WTC11 (cell line): Measurements from ENCODE around the gene CS. TPM values are rescaled to one million over a fixed set of nuclear protein-coding genes. Genes with fewer than 3 reads are reported as not detected.

Experiments
- ATAC-seq: fragments of 200-7000 bp; cut with Tn5 transposase; 2 replicates; pipeline ENCODE4 v1.10.0; 2021; ENCODE audit warnings: mild to moderate bottlenecking, moderate library complexity
- CTCF ChIA-PET: fragments of 300-600 bp; sonication (Branson Sonifier 250); formaldehyde crosslinking; loops from one replicate; lab custom pipeline; 2021; ENCODE audit warnings: antibody characterized with exemption; lab: Charles Lee
- POLR2A ChIA-PET: fragments of 350-600 bp; sonication (Branson Sonifier 250); formaldehyde crosslinking; loops from one replicate; lab custom pipeline; 2021; ENCODE audit warnings: antibody characterized with exemption; lab: Charles Lee
- DNase-seq: peaks from one replicate; pipeline ENCODE4 v3.0.0; 2021; ENCODE audit warnings: low spot score
- H3K27ac Mint-ChIP-seq: 2 replicates; pipeline ENCODE4 v1.8.0; 2021; ENCODE audit warnings: mixed read lengths
- H3K27me3 Mint-ChIP-seq: 2 replicates; pipeline ENCODE4 v1.8.0; 2021; ENCODE audit warnings: low read depth, mild to moderate bottlenecking, moderate library complexity, mixed read lengths
- H3K36me3 Mint-ChIP-seq: 2 replicates; pipeline ENCODE4 v1.8.0; 2021; ENCODE audit warnings: mixed read lengths
- H3K4me1 Mint-ChIP-seq: 2 replicates; pipeline ENCODE4 v1.8.0; 2022; ENCODE audit warnings: mixed read lengths
- H3K4me3 Mint-ChIP-seq: 2 replicates; pipeline ENCODE4 v1.8.0; 2021; ENCODE audit warnings: mild to moderate bottlenecking, moderate library complexity, mixed read lengths
- H3K9me3 Mint-ChIP-seq: 2 replicates; pipeline ENCODE4 v1.8.0; 2021; ENCODE audit warnings: mixed read lengths
- ARID4B ChIP-seq: sonication (generic); formaldehyde crosslinking; IDR thresholded peaks from 2 replicates; pipeline ENCODE4 v1.8.0; 2023; ENCODE audit warnings: missing genetic modification reagents, mild to moderate bottlenecking, borderline replicate concordance
- ATF1 ChIP-seq: sonication (generic); formaldehyde crosslinking; IDR thresholded peaks from 2 replicates; pipeline ENCODE4 v1.8.1; 2023; ENCODE audit warnings: mild to moderate bottlenecking, moderate library complexity, missing genetic modification reagents
- ATF2 ChIP-seq: sonication (generic); formaldehyde crosslinking; IDR thresholded peaks from 2 replicates; pipeline ENCODE4 v1.8.1; 2022; ENCODE audit warnings: low read depth, missing genetic modification reagents, borderline replicate concordance
- CREB1 ChIP-seq: sonication (generic); formaldehyde crosslinking; IDR thresholded peaks from 2 replicates; pipeline ENCODE4 v1.8.0; 2023; ENCODE audit warnings: mild to moderate bottlenecking, missing genetic modification reagents
- CTCF ChIP-seq: fragments of 200-600 bp; IDR thresholded peaks from 2 replicates; pipeline ENCODE4 v1.8.0; 2022; ENCODE audit warnings: antibody characterized with exemption
- E2F5 ChIP-seq: sonication (generic); formaldehyde crosslinking; IDR thresholded peaks from 2 replicates; pipeline ENCODE4 v1.8.1; 2022; ENCODE audit warnings: mild to moderate bottlenecking, moderate library complexity, missing genetic modification reagents
- ELF4 ChIP-seq: sonication (generic); formaldehyde crosslinking; IDR thresholded peaks from 2 replicates; pipeline ENCODE4 v1.8.1; 2022; ENCODE audit warnings: low read depth, mild to moderate bottlenecking, moderate library complexity, missing genetic modification reagents
- ETV6 ChIP-seq: sonication (generic); formaldehyde crosslinking; IDR thresholded peaks from 2 replicates; pipeline ENCODE4 v1.8.1; 2022; ENCODE audit warnings: mild to moderate bottlenecking, missing genetic modification reagents
- JAZF1 ChIP-seq: fragments of 250-450 bp; sonication (Bioruptor Pico); IDR thresholded peaks from 2 replicates; pipeline ENCODE4 v1.9.0; 2021; ENCODE audit warnings: moderate library complexity, mild to moderate bottlenecking, inconsistent platforms
- JUN ChIP-seq: sonication (generic); formaldehyde crosslinking; IDR thresholded peaks from 2 replicates; pipeline ENCODE4 v1.8.0; 2023; ENCODE audit warnings: mild to moderate bottlenecking, missing genetic modification reagents
- NFATC4 ChIP-seq: fragments of 250-450 bp; sonication (Bioruptor Pico); IDR thresholded peaks from 2 replicates; pipeline ENCODE4 v1.9.0; 2021; ENCODE audit warnings: mild to moderate bottlenecking
- NR3C1 ChIP-seq: sonication (generic); formaldehyde crosslinking; conservative IDR thresholded peaks from 2 replicates; pipeline ENCODE4 v1.8.1; 2023; ENCODE audit warnings: low read depth, mild to moderate bottlenecking, missing genetic modification reagents
- RELA ChIP-seq: sonication (generic); formaldehyde crosslinking; IDR thresholded peaks from 2 replicates; pipeline ENCODE4 v1.8.1; 2022; ENCODE audit warnings: missing genetic modification reagents, mild to moderate bottlenecking, borderline replicate concordance
- RORB ChIP-seq: fragments of 250-450 bp; sonication (Bioruptor Pico); IDR thresholded peaks from 2 replicates; pipeline ENCODE4 v1.9.0; 2021; ENCODE audit warnings: mild to moderate bottlenecking
- TEAD4 ChIP-seq: sonication (generic); formaldehyde crosslinking; IDR thresholded peaks from 2 replicates; pipeline ENCODE4 v1.8.0; 2022; ENCODE audit warnings: mild to moderate bottlenecking, missing genetic modification reagents
- ZNF423 ChIP-seq: fragments of 250-450 bp; sonication (Bioruptor Pico); IDR thresholded peaks from 2 replicates; pipeline ENCODE4 v2.1.2; 2022; ENCODE audit warnings: mild to moderate bottlenecking, moderate library complexity
- ZNF532 ChIP-seq: fragments of 250-450 bp; sonication (Bioruptor Pico); IDR thresholded peaks from 2 replicates; pipeline ENCODE4 v1.9.0; 2021; ENCODE audit warnings: mild to moderate bottlenecking, borderline replicate concordance
- total RNA-seq: library from RNA; stranded (reverse); gene quantifications from 3 replicates; pipeline ENCODE4 v1.2.3, GENCODE V29; 2021
- TF ChIP-seq, protein P1 (sequence below): sonication (generic); formaldehyde crosslinking; IDR thresholded peaks from 2 replicates; pipeline ENCODE4 v1.8.1; 2022; ENCODE audit warnings: low read depth, mild to moderate bottlenecking, moderate library complexity, missing genetic modification reagents, borderline replicate concordance
- TF ChIP-seq, protein P2 (sequence below): sonication (generic); formaldehyde crosslinking; conservative IDR thresholded peaks from 2 replicates; pipeline ENCODE4 v1.8.1; 2022; ENCODE audit warnings: mild to moderate bottlenecking, missing genetic modification reagents

CS gene
- total RNA-seq, 1 experiment from 2014 or later: 275 TPM

GRCh38 chr12:56231184-56231582 lies 68.9 kb downstream of the CS start:
- H3K36me3 Mint-ChIP-seq: peaks cover 2% of the 10 kb centered on the region; the same call in 1 of the 2 replicates
- DNase-seq: no peak
- peaks cover 6% of the 10 kb centered on the region; the same call in 1 of the 2 replicates for H3K4me1 Mint-ChIP-seq
- CTCF ChIA-PET: interaction anchor here (0.5 to 2.0 kb wide), 8 partner anchors 9 to 41 kb away, joined by 3 to 14 read pairs (median 4); partner anchors contain the start of genes ANKRD52, COQ10A, RNF41 and SMARCC2
- H3K27ac Mint-ChIP-seq: no peak overlapping the region
- POLR2A ChIA-PET: interaction anchor here (1.1 to 1.9 kb wide), 2 partner anchors 9 to 103 kb away, joined by 4 to 11 read pairs; partner anchors contain the start of genes ESYT1 and RNF41
- H3K9me3 Mint-ChIP-seq: no peaks in the 10 kb centered on the region
- H3K4me3 Mint-ChIP-seq: no peak overlapping the region
- peaks cover 28% of the 10 kb centered on the region for H3K27me3 Mint-ChIP-seq
- TF ChIP-seq RELA (no peak), NFATC4 (CRISPR knock-in tag) (no peak), NR3C1 (CRISPR knock-in tag) (no peak)
- TF ChIP-seq, protein P1, sequence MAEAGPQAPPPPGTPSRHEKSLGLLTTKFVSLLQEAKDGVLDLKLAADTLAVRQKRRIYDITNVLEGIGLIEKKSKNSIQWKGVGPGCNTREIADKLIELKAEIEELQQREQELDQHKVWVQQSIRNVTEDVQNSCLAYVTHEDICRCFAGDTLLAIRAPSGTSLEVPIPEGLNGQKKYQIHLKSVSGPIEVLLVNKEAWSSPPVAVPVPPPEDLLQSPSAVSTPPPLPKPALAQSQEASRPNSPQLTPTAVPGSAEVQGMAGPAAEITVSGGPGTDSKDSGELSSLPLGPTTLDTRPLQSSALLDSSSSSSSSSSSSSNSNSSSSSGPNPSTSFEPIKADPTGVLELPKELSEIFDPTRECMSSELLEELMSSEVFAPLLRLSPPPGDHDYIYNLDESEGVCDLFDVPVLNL (CRISPR knock-in tag): no peak
- ATAC-seq: no peak

GRCh38 chr12:56230432-56231183 lies 69.5 kb downstream of the CS start:
- peaks cover 28% of the 10 kb centered on the region for H3K27me3 Mint-ChIP-seq
- no peak overlapping the region for H3K4me3 Mint-ChIP-seq
- peaks cover 5% of the 10 kb centered on the region; the same call in 1 of the 2 replicates for H3K36me3 Mint-ChIP-seq
- ChIA-PET CTCF (interaction anchor here (0.5 to 2.0 kb wide), 10 partner anchors 9 to 85 kb away, joined by 3 to 14 read pairs (median 4); partner anchors contain the start of genes ANKRD52, CNPY2, COQ10A and RNF41), POLR2A (interaction anchor here (1.1 to 1.9 kb wide), 2 partner anchors 9 to 103 kb away, joined by 4 to 11 read pairs; partner anchors contain the start of genes ESYT1 and RNF41)
- no peak overlapping the region for H3K27ac Mint-ChIP-seq
- peaks cover 6% of the 10 kb centered on the region; the same call in 1 of the 2 replicates for H3K4me1 Mint-ChIP-seq
- ATAC-seq (peak; percentile 38), DNase-seq (peak; percentile 24)
- no peaks in the 10 kb centered on the region for H3K9me3 Mint-ChIP-seq
- TF ChIP-seq ELF4 (no peak), ZNF532 (CRISPR knock-in tag) (no peak), CTCF (no peak), JAZF1 (CRISPR knock-in tag) (no peak), JUN (no peak), ETV6 (no peak), E2F5 (CRISPR knock-in tag) (no peak), ZNF423 (CRISPR knock-in tag) (no peak), TEAD4 (CRISPR knock-in tag) (no peak), ATF2 (CRISPR knock-in tag) (no peak), RORB (CRISPR knock-in tag) (no peak), CREB1 (no peak), ATF1 (CRISPR knock-in tag) (no peak), ARID4B (CRISPR knock-in tag) (no peak)
- TF ChIP-seq, protein P2, sequence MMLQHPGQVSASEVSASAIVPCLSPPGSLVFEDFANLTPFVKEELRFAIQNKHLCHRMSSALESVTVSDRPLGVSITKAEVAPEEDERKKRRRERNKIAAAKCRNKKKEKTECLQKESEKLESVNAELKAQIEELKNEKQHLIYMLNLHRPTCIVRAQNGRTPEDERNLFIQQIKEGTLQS (CRISPR knock-in tag): no peak
